ENCODE results near the gene SDR39U1. TPM values are rescaled to one million over a fixed set of nuclear protein-coding genes. Genes with fewer than 3 reads are reported as not detected.

SDR39U1 gene
- polyA plus RNA-seq, 3 donors: 41.0 to 59.4 (median 48.7) TPM

GRCh38 chr14:24417832-24418491 is 24.6 kb downstream of the SDR39U1 start:
- 49 to 72% (median 67%) methylated on average over 6 of the region's 6 CpGs for WGBS, 3 donors
- H3K27ac ChIP-seq (ENCODE audit: low read depth, low read length): no peak overlapping the region

GRCh38 chr14:24416932-24417619 is 25.5 kb downstream of the SDR39U1 start:
- 77 to 86% (median 82%) methylated on average over 16 of the region's 16 CpGs for WGBS, 3 donors

GRCh38 chr14:24416254-24416931 is 26.2 kb downstream of the SDR39U1 start:
- 73 to 82% (median 78%) methylated on average over 19 of the region's 19 CpGs for WGBS, 3 donors
- no peak overlapping the region for H3K27ac ChIP-seq (ENCODE audit: low read depth, low read length)

More at GRCh38 chr14:24416932-24417619, 25.5 kb downstream of the SDR39U1 start:
- no peak overlapping the region for H3K27ac ChIP-seq (ENCODE audit: low read depth, low read length)

GRCh38 chr14:24415421-24416253 is 26.9 kb downstream of the SDR39U1 start:
- WGBS, 3 donors: 90 to 94% (median 91%) methylated on average over 24 to 25 of the region's 25 CpGs
- H3K27ac ChIP-seq (ENCODE audit: low read depth, low read length): no peak overlapping the region

GRCh38 chr14:24414732-24415420 is 27.7 kb downstream of the SDR39U1 start:
- WGBS, 3 donors: 85 to 92% (median 89%) methylated on average over 14 to 15 of the region's 15 CpGs
- H3K27ac ChIP-seq (ENCODE audit: low read depth, low read length): no peak overlapping the region

GRCh38 chr14:24414077-24414476 is 28.5 kb downstream of the SDR39U1 start:
- 93 to 96% (median 95%) methylated on average over 1 of the region's 1 CpG for WGBS, 3 donors
- H3K27ac ChIP-seq (ENCODE audit: low read depth, low read length): no peak overlapping the region

- WGBS, 3 donors: 68 to 72% (median 70%) methylated on average over 16 of the region's 16 CpGs
- H3K27ac ChIP-seq (ENCODE audit: low read depth, low read length): no peak overlapping the region
These were observed 30.9 kb downstream of the SDR39U1 start for GRCh38 chr14:24411443-24412389.

GRCh38 chr14:24409956-24410355 is 32.6 kb downstream of the SDR39U1 start:
- H3K27ac ChIP-seq (ENCODE audit: low read depth, low read length): no peak overlapping the region
- WGBS, 3 donors: 94 to 96% (median 95%) methylated on average over 10 of the region's 10 CpGs

- no peak overlapping the region for H3K27ac ChIP-seq (ENCODE audit: low read depth, low read length)
- 83 to 93% (median 88%) methylated on average over 6 of the region's 6 CpGs for WGBS, 3 donors
These were observed 33.4 kb downstream of the SDR39U1 start for GRCh38 chr14:24409192-24409591.

- 31 to 75% (median 48%) methylated on average over 3 of the region's 3 CpGs for WGBS, 3 donors
- H3K27ac ChIP-seq (ENCODE audit: low read depth, low read length): no peak overlapping the region
These were observed 33.8 kb downstream of the SDR39U1 start for GRCh38 chr14:24408764-24409163.

GRCh38 chr14:24407608-24408325 is 34.8 kb downstream of the SDR39U1 start:
- no peak overlapping the region for H3K27ac ChIP-seq (ENCODE audit: low read depth, low read length)
- WGBS, 3 donors: 90 to 96% (median 94%) methylated on average over 18 of the region's 18 CpGs

- WGBS, 3 donors: 90 to 96% (median 96%) methylated on average over 6 of the region's 6 CpGs
- no peak overlapping the region for H3K27ac ChIP-seq (ENCODE audit: low read depth, low read length)
These were observed 36.2 kb downstream of the SDR39U1 start for GRCh38 chr14:24406416-24406815.

- H3K27ac ChIP-seq (ENCODE audit: low read depth, low read length): no peak overlapping the region
- WGBS, 3 donors: 66 to 77% (median 71%) methylated on average over 4 of the region's 4 CpGs
These were observed 37.8 kb downstream of the SDR39U1 start for GRCh38 chr14:24404814-24405213.

GRCh38 chr14:24403294-24403998 is 39.1 kb downstream of the SDR39U1 start:
- 48 to 51% (median 50%) methylated on average over 7 of the region's 7 CpGs for WGBS, 3 donors
- no peak overlapping the region for H3K27ac ChIP-seq (ENCODE audit: low read depth, low read length)

GRCh38 chr14:24401810-24402702 is 40.5 kb downstream of the SDR39U1 start:
- H3K27ac ChIP-seq (ENCODE audit: low read depth, low read length): no peak overlapping the region
- WGBS, 3 donors: 55 to 71% (median 58%) methylated on average over 9 of the region's 9 CpGs
